KBM-7 (cell line): ENCODE results near the gene SURF6.
"Not testable (repeated sequence)": the region's sequence is repeated elsewhere in the genome, so short reads cannot be mapped to it uniquely, and the experiment has no call there.

Experiments
- DNase-seq: peaks from one replicate; pipeline ENCODE4 v3.0.0-alpha.2; 2015
- in situ Hi-C: fragments of 300-500 bp; cut with MboI; formaldehyde crosslinking; loops from 2 replicates; pipeline ENCODE4 v1.14.3; 2020; ENCODE audit warnings: low sequenced_read_pairs, low pct_unique_long_range_greater_than_20kb, mixed read lengths

SURF6 gene

GRCh38 chr9:133331641-133332380 lies 4.2 kb downstream of the SURF6 start:
- in situ Hi-C loops, result no loop called here
- DNase-seq, result no peak

DNA sequence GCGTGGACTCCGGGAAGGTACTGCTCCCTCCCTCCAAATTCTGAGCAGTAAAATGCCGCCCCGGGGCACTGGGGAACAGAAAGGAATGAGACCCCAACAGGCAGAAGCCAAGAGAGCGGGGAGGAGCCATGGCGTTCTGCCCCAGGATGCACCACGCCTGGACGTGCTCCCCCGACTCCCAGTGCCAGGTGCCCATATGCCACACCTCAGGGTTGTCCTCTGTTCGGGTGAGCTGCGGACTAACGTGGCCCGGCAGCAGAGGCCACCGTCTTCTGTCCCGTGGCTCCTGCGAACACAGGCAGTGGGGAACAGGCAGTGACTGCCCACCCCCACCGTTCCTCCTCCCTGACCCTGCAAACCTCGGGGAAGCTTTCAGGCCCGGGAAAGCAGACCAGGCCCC lies 4.8 kb downstream of the SURF6 start:
- in situ Hi-C loops, result no loop called here
- DNase-seq, result no peak

DNA sequence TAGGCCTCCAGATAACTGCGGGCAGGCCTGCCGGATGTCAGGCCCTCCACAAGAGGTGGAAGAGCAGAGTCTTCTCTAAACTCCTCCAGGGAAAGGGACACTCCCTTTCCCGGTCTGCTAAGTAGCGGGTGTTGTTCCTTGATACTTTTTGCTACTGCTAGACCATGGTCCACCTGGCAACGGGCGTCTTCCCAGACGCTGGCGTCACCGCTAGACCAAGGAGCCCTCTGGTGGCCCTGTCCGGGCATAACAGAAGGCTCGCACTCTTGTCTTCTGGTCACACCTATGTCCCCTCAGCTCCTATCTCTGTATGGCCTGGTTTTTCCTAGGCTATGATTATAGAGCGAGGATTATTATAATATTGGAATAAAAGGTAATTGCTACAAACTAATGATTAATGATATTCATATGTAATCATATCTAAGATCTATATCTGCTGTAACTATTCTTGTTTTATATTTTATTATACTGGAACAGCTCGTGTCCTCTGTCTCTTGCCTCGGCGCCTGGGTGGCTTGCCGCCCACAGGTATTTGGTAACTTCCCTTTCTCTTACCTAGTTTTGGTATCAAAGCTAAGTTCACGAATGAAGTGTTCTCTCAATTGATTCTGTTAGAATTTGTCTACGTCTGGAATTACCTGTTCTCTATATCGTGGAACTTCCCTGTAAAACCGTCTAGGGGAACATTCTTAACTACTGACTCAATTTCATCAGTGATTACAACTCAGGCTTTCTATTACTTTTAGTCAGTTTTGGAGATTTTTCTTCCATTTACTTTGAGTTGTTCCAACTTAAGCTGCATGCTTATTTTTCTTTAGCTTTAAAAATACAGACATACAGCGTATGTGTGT lies 6.5 kb downstream of the SURF6 start:
- in situ Hi-C loops, result not testable (repeated sequence)
- DNase-seq, result peak; percentile 50

- in situ Hi-C loops, result no loop called here
- no peak for DNase-seq
These were observed 8.0 kb downstream of the SURF6 start for GRCh38 chr9:133327834-133328484.

GRCh38 chr9:133327021-133327420 lies 9.0 kb downstream of the SURF6 start:
- not testable (repeated sequence) for DNase-seq

DNA sequence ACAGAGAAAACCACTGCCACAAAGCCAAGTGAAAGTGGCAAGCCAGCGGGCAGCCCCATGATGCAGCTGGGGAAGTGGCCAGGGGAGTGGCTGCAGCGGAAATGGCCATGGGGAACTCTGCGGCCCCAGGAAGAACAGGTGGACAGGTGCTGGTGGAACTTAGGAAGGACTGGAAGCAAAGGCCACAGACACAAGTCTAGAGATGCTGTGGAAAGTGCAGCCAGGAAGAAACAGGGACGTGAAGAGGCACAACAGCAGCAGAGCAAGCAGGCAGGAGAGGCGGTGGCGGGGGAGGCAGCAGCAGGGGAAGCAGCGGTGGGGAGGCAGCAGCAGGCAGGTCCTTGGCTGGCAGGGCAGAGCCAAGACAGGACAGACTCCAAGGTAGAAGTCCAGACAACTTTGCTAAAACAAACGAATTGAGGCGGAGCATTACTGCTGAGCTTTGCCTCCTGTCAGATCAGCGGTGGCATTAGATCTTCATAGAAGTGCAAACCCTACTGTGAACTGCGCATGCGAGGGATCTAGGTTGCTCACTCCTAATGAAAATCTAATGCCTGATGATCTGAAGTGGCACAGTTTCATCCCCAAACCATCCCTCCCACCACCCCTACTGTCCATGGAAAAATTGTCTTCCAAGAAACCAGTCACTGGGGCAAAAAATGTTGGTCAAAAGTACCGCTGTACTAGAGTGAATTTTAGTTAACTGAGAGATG lies 11.8 kb downstream of the SURF6 start:
- no peak for DNase-seq
- in situ Hi-C loops, result no loop called here

More at GRCh38 chr9:133327021-133327420, 9.0 kb downstream of the SURF6 start:
- in situ Hi-C loops, result not testable (repeated sequence)

- in situ Hi-C loops, result no loop called here
- DNase-seq, result no peak
These were observed 12.8 kb downstream of the SURF6 start for GRCh38 chr9:133323211-133323610.

DNA sequence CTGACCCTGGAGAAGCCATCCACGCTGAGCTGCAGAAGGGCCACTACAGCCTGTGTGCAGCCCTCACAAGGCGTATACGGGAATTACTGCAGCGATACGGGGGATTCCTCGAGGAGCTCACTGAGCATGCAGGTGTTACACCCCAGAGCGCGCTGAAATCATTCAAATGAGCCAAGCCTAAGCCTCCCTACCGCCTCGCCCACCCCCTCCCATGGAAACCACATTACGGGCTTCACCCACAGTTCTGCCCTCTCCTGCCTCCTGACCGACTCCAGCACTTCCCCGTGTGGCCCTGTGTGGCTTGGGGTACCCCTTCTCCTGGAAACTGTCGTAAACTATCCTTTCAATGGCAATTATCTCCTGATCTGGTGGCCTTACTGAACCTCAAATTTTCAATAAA lies 13.3 kb downstream of the SURF6 start:
- in situ Hi-C loops, result no loop called here
- no peak for DNase-seq

GRCh38 chr9:133321411-133321935 lies 14.5 kb downstream of the SURF6 start:
- no peak for DNase-seq
- in situ Hi-C loops, result no loop called here

GRCh38 chr9:133320421-133320881 lies 15.5 kb downstream of the SURF6 start:
- DNase-seq, result no peak
- in situ Hi-C loops, result no loop called here

DNA sequence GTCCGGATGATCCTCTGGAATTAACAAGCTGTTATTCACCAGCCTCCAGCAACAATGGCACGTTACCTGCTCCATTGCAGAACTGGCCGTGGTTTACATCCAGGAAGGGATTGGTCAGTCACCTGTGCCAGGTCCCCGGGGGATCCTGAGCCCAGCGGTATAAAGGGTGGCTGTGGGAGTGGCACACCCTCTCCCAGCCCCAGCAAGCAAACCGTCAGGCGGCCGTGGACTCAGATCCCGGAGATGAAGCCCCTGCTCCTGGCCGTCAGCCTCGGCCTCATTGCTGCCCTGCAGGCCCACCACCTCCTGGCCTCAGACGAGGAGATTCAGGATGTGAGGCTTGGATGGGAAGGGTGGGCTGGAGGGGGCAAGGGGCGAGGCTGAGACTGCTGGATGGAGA lies 18.4 kb downstream of the SURF6 start:
- in situ Hi-C loops, DNase-seq: not testable (repeated sequence)

GRCh38 chr9:133315997-133316396 lies 20.0 kb downstream of the SURF6 start:
- in situ Hi-C loops, result no loop called here
- DNase-seq, result no peak

- DNase-seq, result no peak
- in situ Hi-C loops, result no loop called here
These were observed 26.4 kb downstream of the SURF6 start for GRCh38 chr9:133309608-133310007.

DNA sequence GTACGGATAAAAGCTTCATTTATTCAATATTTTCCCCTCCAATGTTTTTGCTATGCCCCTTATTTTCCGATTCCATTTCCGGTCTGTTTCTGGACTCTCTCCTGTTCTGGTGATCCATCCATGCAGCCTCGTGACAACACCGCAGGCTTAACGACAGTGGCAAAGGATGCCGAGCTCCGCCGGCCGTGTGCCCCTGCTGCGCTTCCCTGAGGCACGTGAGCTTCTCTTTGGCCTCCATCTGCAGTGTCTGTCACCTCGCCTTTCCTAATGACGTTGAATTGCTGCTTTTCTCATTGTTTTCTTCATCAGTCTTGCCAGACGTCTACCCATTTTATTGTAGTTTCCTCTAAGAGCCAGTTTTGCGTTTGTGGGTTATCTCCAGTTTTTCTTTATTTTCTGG lies 28.7 kb downstream of the SURF6 start:
- no peak for DNase-seq
- in situ Hi-C loops, result no loop called here

GRCh38 chr9:133306242-133307204 lies 29.5 kb downstream of the SURF6 start:
- in situ Hi-C loops, result no loop called here
- DNase-seq, result no peak

GRCh38 chr9:133305731-133306130 lies 30.3 kb downstream of the SURF6 start:
- DNase-seq, result no peak
- in situ Hi-C loops, result no loop called here

DNA sequence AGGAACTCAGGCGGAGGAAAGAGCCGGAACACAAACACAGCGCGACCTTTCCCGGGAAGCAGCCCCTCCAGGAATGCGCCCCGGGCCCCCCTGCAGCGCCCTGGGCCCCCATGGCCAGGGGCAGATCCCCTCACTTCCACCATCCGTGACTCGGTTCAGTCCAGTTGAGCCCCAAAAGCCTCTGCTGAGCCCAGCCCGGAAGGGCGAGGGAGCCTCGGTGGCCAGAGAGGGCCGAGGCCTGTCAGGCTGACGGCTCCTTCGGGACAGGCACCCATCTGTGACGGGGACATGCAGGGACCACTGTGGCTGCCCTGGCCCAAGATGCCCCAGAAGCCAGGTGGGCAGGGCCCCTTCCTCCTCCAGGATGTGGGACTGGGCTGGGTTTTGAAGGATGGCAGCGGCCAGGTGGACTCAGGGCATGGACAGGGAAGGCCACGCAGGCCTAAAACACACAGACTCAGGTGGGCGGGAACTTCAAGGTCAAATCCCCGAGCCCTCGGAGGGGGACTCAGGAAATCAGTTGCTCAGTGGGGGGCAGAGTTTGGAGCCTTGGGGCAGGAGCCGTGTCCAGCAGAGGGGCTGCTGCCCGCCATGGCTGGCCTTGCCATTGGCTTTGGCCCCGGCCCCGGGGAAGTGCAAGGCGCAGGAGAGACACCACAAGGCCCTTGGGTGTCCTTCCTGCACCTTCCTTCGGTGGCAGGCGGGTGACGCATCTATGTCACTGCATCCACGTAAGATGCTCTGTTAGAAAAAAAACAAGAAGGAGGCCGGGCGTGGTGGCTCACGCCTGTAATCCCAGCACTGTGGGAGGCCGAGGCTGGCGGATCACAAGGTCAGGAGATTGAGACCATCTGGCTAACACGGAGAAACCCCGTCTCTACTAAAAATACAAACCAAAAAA lies 31.3 kb downstream of the SURF6 start:
- in situ Hi-C loops, result no loop called here
- no peak for DNase-seq
